GM12873 (cell line): Measurements from ENCODE around the gene OSBP.

ENCODE experiments used
- TF ChIP-seq, protein P1 (sequence below): IDR thresholded peaks from 2 replicates; pipeline ENCODE4 v1.5.1; 2012; ENCODE audit warnings: low read depth, mild to moderate bottlenecking, moderate library complexity, low read length, control low read depth; ENCODE audit not compliant: insufficient read depth; ENCODE audit errors: missing control alignments

Gene OSBP

GRCh38 chr11:59600234-59600633 is 15.3 kb downstream of the OSBP start:
- TF ChIP-seq, protein P1, sequence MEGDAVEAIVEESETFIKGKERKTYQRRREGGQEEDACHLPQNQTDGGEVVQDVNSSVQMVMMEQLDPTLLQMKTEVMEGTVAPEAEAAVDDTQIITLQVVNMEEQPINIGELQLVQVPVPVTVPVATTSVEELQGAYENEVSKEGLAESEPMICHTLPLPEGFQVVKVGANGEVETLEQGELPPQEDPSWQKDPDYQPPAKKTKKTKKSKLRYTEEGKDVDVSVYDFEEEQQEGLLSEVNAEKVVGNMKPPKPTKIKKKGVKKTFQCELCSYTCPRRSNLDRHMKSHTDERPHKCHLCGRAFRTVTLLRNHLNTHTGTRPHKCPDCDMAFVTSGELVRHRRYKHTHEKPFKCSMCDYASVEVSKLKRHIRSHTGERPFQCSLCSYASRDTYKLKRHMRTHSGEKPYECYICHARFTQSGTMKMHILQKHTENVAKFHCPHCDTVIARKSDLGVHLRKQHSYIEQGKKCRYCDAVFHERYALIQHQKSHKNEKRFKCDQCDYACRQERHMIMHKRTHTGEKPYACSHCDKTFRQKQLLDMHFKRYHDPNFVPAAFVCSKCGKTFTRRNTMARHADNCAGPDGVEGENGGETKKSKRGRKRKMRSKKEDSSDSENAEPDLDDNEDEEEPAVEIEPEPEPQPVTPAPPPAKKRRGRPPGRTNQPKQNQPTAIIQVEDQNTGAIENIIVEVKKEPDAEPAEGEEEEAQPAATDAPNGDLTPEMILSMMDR = no peak

GRCh38 chr11:59598961-59599360 is 16.6 kb downstream of the OSBP start:
- TF ChIP-seq, protein P1 = no peak

DNA sequence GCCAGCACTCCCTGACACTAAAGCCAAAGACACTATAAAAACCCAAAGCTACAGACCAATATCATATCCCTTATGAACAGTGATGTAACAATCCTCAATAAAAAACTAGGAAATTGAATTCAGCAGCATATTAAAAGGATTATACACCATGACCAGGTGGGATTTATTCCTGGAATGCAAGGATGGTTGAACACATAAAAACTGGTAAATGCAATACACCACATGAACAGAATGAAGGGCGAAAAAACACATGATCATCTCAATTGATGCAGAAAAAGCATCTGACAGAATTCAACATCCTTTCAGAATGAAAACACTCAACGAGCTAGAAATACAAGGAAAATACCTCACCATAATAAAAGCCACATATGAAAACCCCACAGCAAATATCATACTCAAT is 31.3 kb downstream of the OSBP start:
- TF ChIP-seq, protein P1 = no peak

- TF ChIP-seq, protein P1 = no peak
These were observed 33.6 kb downstream of the OSBP start for GRCh38 chr11:59582006-59582405.

- TF ChIP-seq, protein P1 = no peak
These were observed 37.2 kb downstream of the OSBP start for GRCh38 chr11:59578369-59578768.

- TF ChIP-seq, protein P1 = no peak
These were observed 40.1 kb downstream of the OSBP start for GRCh38 chr11:59575505-59575904.

GRCh38 chr11:59574932-59575502 is 40.6 kb downstream of the OSBP start:
- TF ChIP-seq, protein P1 = no peak
